Smooth muscle cell (in vitro differentiated cells): ENCODE measurements around the gene NAA16. TPM values are rescaled to one million over a fixed set of nuclear protein-coding genes. Genes with fewer than 3 reads are reported as not detected.

Experiments used
- DNase-seq: peaks from one replicate; lab custom pipeline; 2025; ENCODE audit not compliant: unreplicated experiment; lab: John Stamatoyannopoulos, UW
- H2AFZ ChIP-seq: fragments of 200-600 bp; sonication (generic); 2 replicates; pipeline ENCODE4 v1.6.0; 2016; ENCODE audit warnings: antibody characterized with exemption, low read depth, mild to moderate bottlenecking
- H3F3A ChIP-seq: fragments of 200-600 bp; sonication (generic); 2 replicates; pipeline ENCODE4 v1.6.0; 2017; ENCODE audit warnings: antibody characterized with exemption, low read depth
- H3K27ac ChIP-seq: fragments of 200-600 bp; sonication (generic); 2 replicates; pipeline ENCODE4 v1.5.1; 2016; ENCODE audit warnings: low read depth, mild to moderate bottlenecking
- H3K27me3 ChIP-seq: fragments of 200-600 bp; sonication (generic); 2 replicates; pipeline ENCODE4 v1.6.1; 2016; ENCODE audit warnings: low read depth, mild to moderate bottlenecking
- H3K36me3 ChIP-seq: fragments of 200-600 bp; sonication (generic); 2 replicates; pipeline ENCODE4 v1.5.1; 2016; ENCODE audit warnings: low read depth
- H3K4me1 ChIP-seq: fragments of 200-600 bp; sonication (generic); 2 replicates; pipeline ENCODE4 v1.5.1; 2016; ENCODE audit warnings: low read depth
- H3K4me2 ChIP-seq: fragments of 200-600 bp; sonication (generic); 2 replicates; pipeline ENCODE4 v1.6.0; 2016; ENCODE audit warnings: mild to moderate bottlenecking
- H3K4me3 ChIP-seq: fragments of 200-600 bp; sonication (generic); 2 replicates; pipeline ENCODE4 v1.5.1; 2016; ENCODE audit warnings: mild to moderate bottlenecking
- H3K79me2 ChIP-seq: fragments of 200-600 bp; sonication (generic); 2 replicates; pipeline ENCODE4 v1.6.0; 2016; ENCODE audit warnings: low read depth, mild to moderate bottlenecking
- H3K9ac ChIP-seq: fragments of 200-600 bp; sonication (generic); 2 replicates; pipeline ENCODE4 v1.6.0; 2016; ENCODE audit warnings: low read depth
- H3K9me3 ChIP-seq: fragments of 200-600 bp; sonication (generic); replicated peaks from 2 replicates; pipeline ENCODE4 v1.5.1; 2016; ENCODE audit warnings: low read depth
- H4K20me1 ChIP-seq: fragments of 200-600 bp; sonication (generic); 2 replicates; pipeline ENCODE4 v1.6.0; 2016; ENCODE audit warnings: low read depth
- CTCF ChIP-seq: fragments of 200-600 bp; sonication (generic); IDR thresholded peaks from 2 replicates; pipeline ENCODE4 v1.5.1; 2017; ENCODE audit warnings: borderline replicate concordance, mild to moderate bottlenecking, antibody characterized with exemption; ENCODE audit not compliant: insufficient read depth, poor library complexity, severe bottlenecking
- WGBS: methylation state at CpG from one replicate; pipeline ENCODE4 v1.1.7; 2016; ENCODE audit warnings: low lambda C conversion rate; 5-methylcytosine and 5-hydroxymethylcytosine counted together
- polyA plus RNA-seq: library from polyadenylated mRNA; unstranded; fragments of >200 nt; fragmentation: Nextera tagmentation; extraction: Ambion mirVana; gene quantifications from 2 replicates; pipeline ENCODE4 v1.2.1, GENCODE V29; 2016
- total RNA-seq: library from RNA; depleted of rRNA; stranded (reverse); fragments of >200 nt; gene quantifications from 2 replicates; pipeline ENCODE4 v1.2.3, GENCODE V29; 2014

NAA16 gene
- total and polyA plus RNA-seq, 2 experiments from 2014 or later: 6.9 to 21.8 TPM

GRCh38 chr13:41384749-41385503 is 73.9 kb downstream of the NAA16 start:
- 88% methylated on average over 20 of the region's 20 CpGs for WGBS
- H3K4me3 ChIP-seq: no peak overlapping the region
- H4K20me1 ChIP-seq: no peaks in the 10 kb centered on the region
- no peaks in the 10 kb centered on the region for H3F3A ChIP-seq
- H2AFZ ChIP-seq: no peak overlapping the region
- no peaks in the 10 kb centered on the region for H3K27me3 ChIP-seq
- H3K4me1 ChIP-seq: no peaks in the 10 kb centered on the region
- H3K4me2 ChIP-seq: no peak overlapping the region
- no peak for DNase-seq
- TF ChIP-seq CTCF: peak; percentile 39
- H3K27ac ChIP-seq: no peak overlapping the region
- no peaks in the 10 kb centered on the region for H3K79me2 ChIP-seq
- no peaks in the 10 kb centered on the region for H3K36me3 ChIP-seq
- no peak overlapping the region for H3K9ac ChIP-seq
- no peaks in the 10 kb centered on the region for H3K9me3 ChIP-seq

- Histone ChIP-seq H3K9me3 (no peaks in the 10 kb centered on the region), H3K9ac (no peak overlapping the region), H3K4me1 (no peaks in the 10 kb centered on the region), H3K27me3 (no peaks in the 10 kb centered on the region), H3K36me3 (no peaks in the 10 kb centered on the region), H3K79me2 (no peaks in the 10 kb centered on the region), H3F3A (no peaks in the 10 kb centered on the region), H2AFZ (no peak overlapping the region), H3K4me2 (no peak overlapping the region), H3K27ac (no peak overlapping the region), H3K4me3 (no peak overlapping the region), H4K20me1 (no peaks in the 10 kb centered on the region)
- DNase-seq: no peak
- no peak for TF ChIP-seq CTCF
- 94% methylated on average over 6 of the region's 6 CpGs for WGBS
Observed at GRCh38 chr13:41386211-41386610, 75.1 kb downstream of the NAA16 start.

- Histone ChIP-seq H3K27me3 (no peaks in the 10 kb centered on the region), H3K79me2 (no peaks in the 10 kb centered on the region), H3K36me3 (no peaks in the 10 kb centered on the region), H3K27ac (no peak overlapping the region), H3K4me2 (no peak overlapping the region), H3K4me3 (no peak overlapping the region), H3K4me1 (no peaks in the 10 kb centered on the region), H3K9ac (no peak overlapping the region), H2AFZ (no peak overlapping the region), H4K20me1 (no peaks in the 10 kb centered on the region), H3K9me3 (no peaks in the 10 kb centered on the region), H3F3A (no peaks in the 10 kb centered on the region)
- 33% methylated on average over 3 of the region's 3 CpGs for WGBS
- DNase-seq: no peak
- TF ChIP-seq CTCF: no peak
Observed at GRCh38 chr13:41387576-41387975, 76.5 kb downstream of the NAA16 start.
